K562 (cell line): ENCODE results near the gene SOX6. TPM values are rescaled to one million over a fixed set of nuclear protein-coding genes. Genes with fewer than 3 reads are reported as not detected.

ENCODE experiments used
- ATAC-seq: fragments of 200-7000 bp; cut with Tn5 transposase; 3 replicates; pipeline ENCODE4 v1.9.1; 2020; ENCODE audit warnings: moderate library complexity
- BruUV-seq: library from RNA; stranded (reverse); fragments of 400-500 nt; replicated peaks from 2 replicates; lab custom pipeline; 2021; lab: Mats Ljungman, UMichigan
- CTCF ChIA-PET: fragments of 300-600 bp; formaldehyde crosslinking; extraction: SDS; loops from one replicate; lab custom pipeline; 2021; ENCODE audit warnings: low intra/inter-chr PET ratio; lab: Yijun Ruan, JAX
- POLR2A ChIA-PET: fragments of 300-600, 350-650 bp; sonication (Branson Sonifier 250); formaldehyde crosslinking; extraction: SDS; loops from one replicate; lab custom pipeline; 2021; ENCODE audit warnings: antibody characterized with exemption, inconsistent platforms; lab: Yijun Ruan, JAX
- DNase-seq, 4 experiments: peaks; one replicate each; pipeline versions ENCODE4 v3.0.0 to v3.0.0-alpha.2; 2011 to 2018; ENCODE audit warnings: low spot score in 3 of 4, mixed read lengths in 3 of 4; ENCODE audit errors: extremely low read depth in 1 of 4
- FAIRE-seq: peaks from 2 replicates; lab custom pipeline; 2011; peaks lifted over from hg19 to GRCh38; lab: Jason Lieb, UNC
- H2AFZ ChIP-seq: 2 replicates; pipeline ENCODE4 v1.6.0; 2011; ENCODE audit warnings: low read depth, low read length, control low read depth, inconsistent platforms
- H3K27ac ChIP-seq: fragments of 200-600 bp; 3 replicates; pipeline ENCODE4 v1.8.0; 2011; ENCODE audit warnings: low read depth, mild to moderate bottlenecking, control low read depth, inconsistent platforms, low read length, moderate library complexity, mixed read lengths; ENCODE audit errors: extremely low read depth
- H3K27me3 ChIP-seq, 2 experiments: fragments of 300-600 bp in 1 of 2; 2 replicates in 1 of 2; 3 replicates in 1 of 2; pipeline versions ENCODE4 v1.6.0 to v1.8.0; 2011; ENCODE audit warnings: inconsistent platforms in 2 of 2, low read length in 2 of 2, mild to moderate bottlenecking in 1 of 2, mixed read lengths in 1 of 2, moderate library complexity in 1 of 2; ENCODE audit not compliant: control insufficient read depth in 2 of 2, insufficient read depth in 2 of 2
- H3K36me3 ChIP-seq: fragments of 300-600 bp; 3 replicates; pipeline ENCODE4 v1.8.0; 2011; ENCODE audit warnings: mild to moderate bottlenecking, low read length, inconsistent platforms; ENCODE audit not compliant: control insufficient read depth, insufficient read depth
- H3K4me1 ChIP-seq, 2 experiments: fragments of 200-600 bp in 1 of 2; replicated peaks in 1 of 2; 2 replicates in 1 of 2; 3 replicates in 1 of 2; pipeline versions ENCODE4 v1.5.1 to v1.8.0; 2011; ENCODE audit warnings: inconsistent platforms in 2 of 2, low read length in 2 of 2, mild to moderate bottlenecking in 1 of 2, mixed read lengths in 1 of 2, moderate library complexity in 1 of 2; ENCODE audit not compliant: control insufficient read depth in 2 of 2, insufficient read depth in 2 of 2
- H3K4me2 ChIP-seq: 2 replicates; pipeline ENCODE4 v1.6.1; 2011; ENCODE audit warnings: low read length, control low read depth, inconsistent platforms, mixed read lengths; ENCODE audit not compliant: insufficient read depth
- H3K4me3 ChIP-seq: fragments of 200-600 bp; sonication (generic), shearing (Covaris generic); 2 replicates; pipeline ENCODE4 v1.5.1; 2016; ENCODE audit warnings: control low read depth, inconsistent platforms
- H3K79me2 ChIP-seq: fragments of 200-600 bp; 3 replicates; pipeline ENCODE4 v1.8.0; 2011; ENCODE audit warnings: low read length, inconsistent platforms; ENCODE audit not compliant: control insufficient read depth, insufficient read depth
- H3K9ac ChIP-seq, 2 experiments: 2 replicates each; pipeline versions ENCODE4 v1.6.0 to v1.6.1; 2011; ENCODE audit warnings: low read depth in 2 of 2, low read length in 2 of 2, control low read depth in 1 of 2, inconsistent platforms in 1 of 2, mild to moderate bottlenecking in 1 of 2, mixed read lengths in 1 of 2; ENCODE audit not compliant: insufficient read depth in 1 of 2
- H3K9me1 ChIP-seq: one replicate; pipeline ENCODE4 v1.6.0; 2011; ENCODE audit warnings: inconsistent platforms, mild to moderate bottlenecking, low read length, moderate library complexity; ENCODE audit not compliant: control insufficient read depth, insufficient read depth
- H3K9me3 ChIP-seq: replicated peaks from 2 replicates; pipeline ENCODE4 v1.5.1; 2011; ENCODE audit warnings: low read depth, low read length, inconsistent platforms; ENCODE audit not compliant: control insufficient read depth, insufficient read depth
- H4K20me1 ChIP-seq: replicated peaks from 2 replicates; pipeline ENCODE4 v1.6.1; 2011; ENCODE audit warnings: low read length, inconsistent platforms, mixed read lengths; ENCODE audit not compliant: control insufficient read depth, insufficient read depth
- FOXM1 ChIP-seq, 2 experiments: fragments of 450-650 bp in 1 of 2; sonication (generic) in 1 of 2; formaldehyde crosslinking in 1 of 2; IDR thresholded peaks; 2 replicates each; pipeline versions ENCODE4 v1.6.1 to v1.9.0; 2017 to 2022; ENCODE audit warnings: low read depth in 2 of 2, mild to moderate bottlenecking in 2 of 2, missing genetic modification reagents in 1 of 2, moderate library complexity in 1 of 2
- HDAC2 ChIP-seq: fragments of 450-650 bp; IDR thresholded peaks from 2 replicates; pipeline ENCODE4 v1.6.1; 2016; ENCODE audit warnings: mild to moderate bottlenecking
- MEIS2 ChIP-seq: fragments of 450-650 bp; IDR thresholded peaks from 2 replicates; pipeline ENCODE4 v1.6.1; 2014; ENCODE audit warnings: mild to moderate bottlenecking; ENCODE audit not compliant: partially characterized antibody
- NCOA2 ChIP-seq, 2 experiments: fragments of 450-650 bp; IDR thresholded peaks; 2 replicates each; pipeline ENCODE4 v1.6.1; 2018; ENCODE audit warnings: mild to moderate bottlenecking in 2 of 2, moderate library complexity in 1 of 2; ENCODE audit not compliant: partially characterized antibody in 2 of 2
- NUFIP1 ChIP-seq: fragments of 450-650 bp; IDR thresholded peaks from 2 replicates; pipeline ENCODE4 v1.6.1; 2018; ENCODE audit not compliant: partially characterized antibody
- TCF7 ChIP-seq: sonication (generic); IDR thresholded peaks from 2 replicates; pipeline ENCODE4 v1.6.1; 2016; ENCODE audit warnings: antibody characterized with exemption, borderline replicate concordance
- ZNF316 ChIP-seq: fragments of 450-650 bp; IDR thresholded peaks from 2 replicates; pipeline ENCODE4 v1.6.1; 2016
- WGBS: fragments of 100-300 bp; shearing (Covaris generic); methylation state at CpG from one replicate; pipeline ENCODE4 v1.1.6; 2016; ENCODE audit warnings: low coverage, mixed read lengths; ENCODE audit not compliant: insufficient coverage; ENCODE audit errors: missing lambda C conversion rate; 5-methylcytosine and 5-hydroxymethylcytosine counted together
- in situ Hi-C: fragments of 300-500 bp; cut with MboI; formaldehyde crosslinking; loops from 4 replicates; pipeline ENCODE4 v1.15.0; 2018; ENCODE audit warnings: inconsistent platforms, mixed read lengths
- intact Hi-C: fragments of 100-400 bp; cut with micrococcal nuclease; formaldehyde crosslinking; loops from 2 replicates; pipeline ENCODE4 v1.14.2; 2022
- polyA plus RNA-seq, 8 experiments: library from polyadenylated mRNA; depleted of rRNA in 4 of 8; stranded (reverse) in 5 of 8; unstranded in 3 of 8; fragments of >200 nt; fragmentation: Nextera tagmentation in 2 of 8; fragmentation: Illumina TruSeq in 1 of 8; extraction: Ambion mirVana in 2 of 8; extraction: Trizol in 1 of 8; gene quantifications; 2 replicates each; pipeline versions ENCODE4 v1.2.1 to v1.2.3, GENCODE V29; 2011 to 2014; ENCODE audit warnings: inconsistent platforms in 1 of 8, missing spikeins in 1 of 8
- total RNA-seq, 7 experiments: library from RNA; depleted of rRNA in 6 of 7; stranded (reverse); fragments of >200 nt in 6 of 7; fragmentation: Illumina TruSeq in 2 of 7; extraction: Trizol in 2 of 7; gene quantifications; 2 replicates each; pipeline versions ENCODE4 v1.2.1 to v1.2.3, GENCODE V29; 2011 to 2021; ENCODE audit warnings: low replicate concordance in 1 of 7
- TF ChIP-seq, protein P1 (sequence below): IDR thresholded peaks from 3 replicates; pipeline ENCODE4 v1.6.1; 2011; ENCODE audit warnings: borderline replicate concordance, mild to moderate bottlenecking; ENCODE audit not compliant: insufficient read length, insufficient read depth

The SOX6 gene
- total and polyA plus RNA-seq, 9 of the 15 experiments (the other 6 are each of a cell fraction or from before 2014, with no cell fraction given) = 0.89 to 8.7 (median 5.7) TPM

- TF ChIP-seq MEIS2 (peak; percentile 22), TCF7 (peak; percentile 93), HDAC2 (peak; percentile 89), NCOA2 (IDR thresholded peaks at IDR 0.05; ENCODE audit: partially characterized antibody in 2 of 2) (peak in 1 of 2 experiments; percentile 44)
- TF ChIP-seq, protein P1, sequence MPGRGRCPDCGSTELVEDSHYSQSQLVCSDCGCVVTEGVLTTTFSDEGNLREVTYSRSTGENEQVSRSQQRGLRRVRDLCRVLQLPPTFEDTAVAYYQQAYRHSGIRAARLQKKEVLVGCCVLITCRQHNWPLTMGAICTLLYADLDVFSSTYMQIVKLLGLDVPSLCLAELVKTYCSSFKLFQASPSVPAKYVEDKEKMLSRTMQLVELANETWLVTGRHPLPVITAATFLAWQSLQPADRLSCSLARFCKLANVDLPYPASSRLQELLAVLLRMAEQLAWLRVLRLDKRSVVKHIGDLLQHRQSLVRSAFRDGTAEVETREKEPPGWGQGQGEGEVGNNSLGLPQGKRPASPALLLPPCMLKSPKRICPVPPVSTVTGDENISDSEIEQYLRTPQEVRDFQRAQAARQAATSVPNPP = no peak
Observed at GRCh38 chr11:16193897-16194381, 162.4 kb downstream of the SOX6 start (continued).

DNA sequence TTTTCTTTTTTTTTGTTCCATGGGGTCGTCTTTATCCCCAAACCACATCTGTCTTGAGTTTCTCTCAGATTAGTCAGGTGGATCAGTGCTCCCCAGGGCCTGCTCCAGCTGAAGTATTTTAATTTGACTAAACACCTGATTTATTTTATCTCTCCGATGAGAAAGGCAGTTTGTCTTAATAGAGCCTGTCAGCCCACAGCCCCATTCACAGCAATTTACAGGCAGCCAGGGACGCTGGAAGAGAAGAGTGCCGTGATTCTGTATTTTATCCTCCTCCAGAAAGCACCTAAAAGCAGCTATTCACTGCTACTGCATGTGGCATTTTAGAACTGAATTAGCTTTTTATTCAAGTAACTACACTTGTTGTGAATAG is 164.5 kb downstream of the SOX6 start:
- BruUV-seq = no TSS peak
- Histone ChIP-seq H3K9ac (no peak overlapping the region), H3K79me2 (no peaks in the 10 kb centered on the region), H3K27ac (no peak overlapping the region), H3K4me3 (no peak overlapping the region), H3K4me1 (peaks cover 3 to 15% of the 10 kb centered on the region in 2 experiments; a peak in 4 of 5 replicates), H3K4me2 (no peak overlapping the region), H3K36me3 (no peaks in the 10 kb centered on the region), H2AFZ (no peak overlapping the region), H4K20me1 (no peaks in the 10 kb centered on the region), H3K9me1 (no peaks in the 10 kb centered on the region), H3K27me3 (no peaks in the 10 kb centered on the region), H3K9me3 (no peaks in the 10 kb centered on the region)
- ChIA-PET POLR2A (interaction anchor here (1.1 to 1.2 kb wide), 2 partner anchors 14 to 421 kb away, joined by 3 to 4 read pairs; no protein-coding TSS in a partner anchor), CTCF (interaction anchor here (2.1 to 2.2 kb wide), 2 partner anchors 415 to 422 kb away, joined by 8 to 24 read pairs; no protein-coding TSS in a partner anchor)
- DNase-seq (no peak), ATAC-seq (no peak), FAIRE-seq (no peak)
- in situ Hi-C loops = loop anchor here (5.0 kb wide), 1 partner anchor 415 kb away; no protein-coding TSS in a partner anchor
- TF ChIP-seq ZNF316 (no peak), FOXM1 (IDR thresholded peaks at IDR 0.05; ENCODE audit: low read depth) (no peak), FOXM1 (CRISPR knock-in tag; IDR thresholded peaks at IDR 0.05; ENCODE audit: low read depth) (no peak), NUFIP1 (no peak)
- intact Hi-C loops = loop anchor here (1.0 to 10.0 kb wide), 4 partner anchors 85 to 421 kb away; partner anchors contain the start of gene SOX6
- WGBS = 49% methylated on average over 4 of the region's 4 CpGs
